Erythroblast (primary cell): ENCODE measurements around the gene ENOX1.

Experiments used
- GATA1 ChIP-seq: IDR thresholded peaks from 2 replicates; pipeline ENCODE4 v1.6.1; 2011; ENCODE audit warnings: low read depth, mild to moderate bottlenecking, control low read depth, low read length, moderate library complexity
- POLR2A ChIP-seq: IDR thresholded peaks from 2 replicates; pipeline ENCODE4 v1.6.1; 2011; ENCODE audit warnings: mild to moderate bottlenecking, low read length

GRCh38 chr13:43229506-43229905 lies 557.3 kb downstream of the ENOX1 start:
- TF ChIP-seq POLR2A (no peak), GATA1 (no peak)
